Subcutaneous abdominal adipose tissue (tissue), 5 donors: ENCODE results near the gene SLC47A1.

Source experiments
- H3K27ac ChIP-seq: one replicate; pipeline ENCODE4 v1.7.0; 2013; ENCODE audit warnings: low read depth, mild to moderate bottlenecking, inconsistent platforms, low read length, moderate library complexity
- H3K27me3 ChIP-seq, 5 donors: one replicate each; pipeline ENCODE4 v1.7.0; 2013; ENCODE audit warnings: low read length in 5 of 5, inconsistent platforms in 1 of 5; ENCODE audit not compliant: control insufficient read depth in 5 of 5, insufficient read depth in 4 of 5
- H3K36me3 ChIP-seq, 5 donors: one replicate each; pipeline ENCODE4 v1.7.0; 2013; ENCODE audit warnings: low read length in 5 of 5; ENCODE audit not compliant: control insufficient read depth in 5 of 5, insufficient read depth in 5 of 5
- H3K4me1 ChIP-seq, 5 donors: one replicate each; pipeline ENCODE4 v1.7.0; 2013; ENCODE audit warnings: low read length in 5 of 5, mild to moderate bottlenecking in 3 of 5, moderate library complexity in 1 of 5; ENCODE audit not compliant: control insufficient read depth in 5 of 5, insufficient read depth in 5 of 5
- H3K4me3 ChIP-seq, 5 donors: one replicate each; pipeline ENCODE4 v1.7.0; 2013; ENCODE audit warnings: low read length in 5 of 5, low read depth in 1 of 5
- H3K9ac ChIP-seq, 5 donors: one replicate each; pipeline ENCODE4 v1.7.0; 2013; ENCODE audit warnings: low read length in 5 of 5, mild to moderate bottlenecking in 4 of 5, moderate library complexity in 3 of 5
- H3K9me3 ChIP-seq, 5 donors: one replicate each; pipeline ENCODE4 v1.7.0; 2013; ENCODE audit warnings: low read length in 5 of 5; ENCODE audit not compliant: control insufficient read depth in 5 of 5
- donor health status: healthy.
- donor health status: healthy.
- donor health status: healthy.
- donor health status: healthy.
- donor health status: healthy.

Gene SLC47A1

DNA sequence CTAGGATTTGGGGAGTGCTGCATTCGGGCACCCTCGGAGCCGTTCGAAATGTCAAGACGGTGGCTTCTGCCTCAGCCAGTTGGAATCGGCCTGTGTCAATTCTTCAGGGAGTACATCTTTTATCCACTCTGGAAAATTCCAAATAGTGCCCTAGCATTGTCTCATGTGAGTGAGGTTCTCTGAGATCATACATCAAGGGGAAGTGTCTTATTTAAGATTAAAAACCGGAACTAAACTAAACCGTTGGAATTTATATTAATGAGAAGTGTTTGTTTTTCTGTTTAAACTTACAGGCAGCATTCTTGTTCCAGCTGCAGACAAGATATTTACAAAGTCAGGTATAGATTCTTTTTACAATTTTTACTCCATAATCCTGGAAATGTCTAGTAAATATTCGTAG, 56.8 kb downstream of the SLC47A1 start:
- Histone ChIP-seq H3K9me3 (no peaks in the 10 kb centered on the region), H3K27me3 (no peaks in the 10 kb centered on the region), H3K36me3 (no peaks in the 10 kb centered on the region), H3K4me3 (no peak overlapping the region), H3K9ac (no peak overlapping the region), H3K27ac (no peak overlapping the region), H3K4me1 (no peaks in the 10 kb centered on the region)

DNA sequence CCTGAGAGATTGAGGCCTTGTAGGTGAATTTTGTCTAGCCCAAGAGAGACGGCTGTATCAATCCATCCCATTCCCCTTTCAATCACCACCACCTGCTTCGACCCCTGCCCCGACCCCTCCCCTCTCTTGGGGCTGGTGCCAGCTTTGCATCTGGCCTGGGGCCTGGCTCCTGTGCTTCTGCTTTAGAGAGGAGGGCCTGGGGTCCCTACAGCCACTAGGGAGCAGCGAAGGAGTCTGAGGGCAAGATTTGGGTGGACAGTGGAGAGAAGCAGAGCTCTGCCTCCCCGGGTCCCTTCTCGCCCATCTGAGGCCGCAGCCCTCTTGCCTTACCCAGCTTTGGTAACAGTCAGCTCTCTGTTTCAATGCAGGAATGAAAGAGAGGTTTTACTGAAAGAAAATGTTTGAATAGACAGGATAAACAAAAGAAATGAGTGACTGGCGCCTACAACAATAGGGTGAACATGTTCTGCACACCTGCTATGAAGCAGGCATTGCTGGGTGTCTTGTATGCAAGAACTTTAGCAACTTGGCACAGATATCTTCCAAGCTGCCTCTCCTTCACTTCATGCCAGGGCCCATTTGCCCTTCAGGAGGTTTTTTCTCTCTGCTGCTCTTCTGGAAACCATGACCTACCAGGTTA, 57.4 kb downstream of the SLC47A1 start:
- no peaks in the 10 kb centered on the region for H3K9me3 ChIP-seq
- no peak overlapping the region for H3K4me3 ChIP-seq
- peaks cover 0 to 2% (median 0%) of the 10 kb centered on the region in 5 donors for H3K36me3 ChIP-seq
- H3K27ac ChIP-seq, result no peak overlapping the region
- H3K27me3 ChIP-seq, result no peaks in the 10 kb centered on the region
- no peak overlapping the region for H3K9ac ChIP-seq
- no peaks in the 10 kb centered on the region for H3K4me1 ChIP-seq

GRCh38 chr17:19592316-19592715, 58.7 kb downstream of the SLC47A1 start:
- H3K9me3 ChIP-seq, result no peaks in the 10 kb centered on the region

DNA sequence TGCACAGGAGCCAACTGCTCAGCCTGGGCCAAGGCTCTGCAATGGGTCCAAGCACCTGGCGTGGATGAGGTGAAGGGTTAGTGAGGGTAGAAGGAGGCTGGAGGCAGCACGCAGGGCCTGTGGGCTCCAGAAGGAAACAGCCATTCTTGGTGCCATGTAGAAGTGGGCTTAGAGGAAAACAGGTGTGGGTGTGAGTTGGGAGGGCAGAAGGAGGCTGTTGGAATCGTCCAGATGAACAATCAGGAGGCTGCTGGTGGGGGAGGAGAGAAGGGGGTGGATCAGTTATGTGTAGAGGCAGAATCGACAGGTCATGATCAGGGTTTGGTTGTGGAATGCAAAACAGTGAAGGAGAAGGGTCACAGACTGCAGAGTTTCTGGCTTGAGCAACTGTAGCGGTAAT, 63.2 kb downstream of the SLC47A1 start:
- no peaks in the 10 kb centered on the region for H3K9me3 ChIP-seq
- no peak overlapping the region for H3K4me3 ChIP-seq
- H3K27me3 ChIP-seq, result no peaks in the 10 kb centered on the region
- H3K4me1 ChIP-seq, result no peaks in the 10 kb centered on the region
- H3K27ac ChIP-seq, result no peak overlapping the region
- H3K9ac ChIP-seq, result no peak overlapping the region
- peaks cover 0 to 2% (median 0%) of the 10 kb centered on the region in 5 donors for H3K36me3 ChIP-seq

More at GRCh38 chr17:19592316-19592715, 58.7 kb downstream of the SLC47A1 start:
- Histone ChIP-seq H3K27ac (no peak overlapping the region), H3K27me3 (no peaks in the 10 kb centered on the region), H3K9ac (no peak overlapping the region), H3K4me3 (no peak overlapping the region), H3K36me3 (peaks cover 0 to 2% (median 0%) of the 10 kb centered on the region in 5 donors), H3K4me1 (no peaks in the 10 kb centered on the region)

DNA sequence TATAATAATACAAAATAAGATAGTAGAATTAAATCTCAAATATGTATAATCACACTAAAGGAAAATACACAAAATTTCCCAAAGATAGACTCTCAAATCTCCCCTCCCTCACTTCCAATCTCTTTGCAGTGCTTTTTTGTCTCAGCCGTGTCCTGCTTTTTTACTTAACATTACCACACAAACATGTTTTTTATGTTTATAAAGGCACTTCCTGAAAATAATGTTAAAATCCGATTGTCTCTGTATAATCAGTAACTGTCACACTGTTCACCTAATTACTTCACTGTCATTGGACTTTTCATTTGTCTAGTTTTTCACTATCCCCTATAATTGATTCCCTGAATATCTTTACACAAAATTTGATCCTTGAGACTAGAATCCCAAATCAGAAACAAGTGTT, 76.7 kb downstream of the SLC47A1 start:
- no peak overlapping the region for H3K9ac ChIP-seq
- H3K4me1 ChIP-seq, result no peaks in the 10 kb centered on the region
- H3K4me3 ChIP-seq, result no peak overlapping the region
- H3K36me3 ChIP-seq, result no peaks in the 10 kb centered on the region
- H3K27me3 ChIP-seq, result no peaks in the 10 kb centered on the region
- H3K27ac ChIP-seq, result no peak overlapping the region
- no peaks in the 10 kb centered on the region for H3K9me3 ChIP-seq

GRCh38 chr17:19610879-19611278, 77.2 kb downstream of the SLC47A1 start:
- H3K9ac ChIP-seq, result no peak overlapping the region
- H3K9me3 ChIP-seq, result no peaks in the 10 kb centered on the region
- H3K27ac ChIP-seq, result no peak overlapping the region
- H3K36me3 ChIP-seq, result no peaks in the 10 kb centered on the region
- no peaks in the 10 kb centered on the region for H3K27me3 ChIP-seq
- H3K4me3 ChIP-seq, result no peak overlapping the region
- no peaks in the 10 kb centered on the region for H3K4me1 ChIP-seq

- Histone ChIP-seq H3K4me1 (no peaks in the 10 kb centered on the region), H3K27me3 (no peaks in the 10 kb centered on the region), H3K9ac (no peak overlapping the region), H3K27ac (no peak overlapping the region), H3K4me3 (no peak overlapping the region), H3K9me3 (peaks cover 2 to 16% (median 15%) of the 10 kb centered on the region in 5 donors), H3K36me3 (no peaks in the 10 kb centered on the region)
Measured at GRCh38 chr17:19613979-19614378, 80.3 kb downstream of the SLC47A1 start.

DNA sequence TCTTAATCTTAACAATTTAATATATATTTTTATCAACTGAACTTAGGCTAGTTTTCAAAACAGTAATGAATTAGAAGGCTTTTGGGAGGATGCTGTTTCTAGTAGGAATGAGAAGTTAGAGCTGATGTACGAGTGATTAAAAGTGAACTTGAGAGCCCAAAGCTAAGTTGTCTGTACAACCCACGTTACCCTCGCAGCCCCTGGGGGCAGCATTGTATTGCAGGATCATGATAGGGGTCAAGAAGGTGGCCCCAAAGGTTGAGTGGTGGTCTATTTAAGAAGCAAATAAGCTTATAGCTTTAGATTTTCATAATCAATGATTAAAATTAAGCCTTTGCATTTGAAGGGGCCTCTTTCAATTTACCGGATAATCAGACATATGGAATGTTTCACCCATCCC, 81.2 kb downstream of the SLC47A1 start:
- Histone ChIP-seq H3K27me3 (no peaks in the 10 kb centered on the region), H3K4me1 (no peaks in the 10 kb centered on the region), H3K27ac (no peak overlapping the region), H3K36me3 (no peaks in the 10 kb centered on the region), H3K9ac (no peak overlapping the region), H3K9me3 (peaks cover 9 to 24% (median 23%) of the 10 kb centered on the region in 5 donors), H3K4me3 (no peak overlapping the region)

GRCh38 chr17:19618015-19618414, 84.4 kb downstream of the SLC47A1 start:
- no peaks in the 10 kb centered on the region for H3K27me3 ChIP-seq
- peaks cover 9 to 35% (median 27%) of the 10 kb centered on the region in 5 donors for H3K9me3 ChIP-seq
- H3K27ac ChIP-seq, result no peak overlapping the region
- H3K9ac ChIP-seq, result no peak overlapping the region
- peak overlapping the region in 1 of 5 donors; percentile 37 for H3K4me3 ChIP-seq
- no peaks in the 10 kb centered on the region for H3K4me1 ChIP-seq
- H3K36me3 ChIP-seq, result no peaks in the 10 kb centered on the region

DNA sequence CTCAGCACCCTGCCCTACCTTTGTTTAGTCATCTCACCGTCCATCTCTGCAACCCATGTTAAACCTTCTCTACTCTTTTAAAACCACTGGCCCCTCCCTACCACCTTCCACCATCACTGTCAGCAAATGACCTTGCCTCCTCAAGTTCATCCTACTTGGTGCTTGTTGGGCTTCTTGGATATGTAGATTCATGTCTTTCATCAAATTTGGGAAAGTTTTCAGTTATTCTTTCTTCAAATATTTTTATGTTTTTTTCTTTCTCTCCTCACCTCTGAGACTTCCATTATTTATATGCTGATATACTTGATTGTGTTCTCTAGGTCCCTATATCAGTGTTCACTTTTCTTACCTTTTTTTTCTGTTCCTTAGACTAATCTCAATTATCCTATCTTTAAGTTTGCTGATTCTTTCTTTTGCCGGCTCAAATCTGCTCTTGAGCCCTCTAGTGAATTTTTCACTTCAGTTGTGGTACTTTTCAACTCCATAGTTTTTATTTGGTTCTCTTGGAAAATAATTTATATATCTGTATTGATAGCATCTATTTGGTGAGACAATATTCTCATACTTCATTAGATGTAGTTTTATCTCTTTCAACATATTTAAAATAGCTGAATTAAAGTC, 86.2 kb downstream of the SLC47A1 start:
- Histone ChIP-seq H3K27ac (no peak overlapping the region), H3K9ac (no peak overlapping the region)

More for the DNA sequence above, 86.2 kb downstream of the SLC47A1 start:
- no peaks in the 10 kb centered on the region for H3K27me3 ChIP-seq
- H3K9me3 ChIP-seq, result peaks cover 9 to 35% (median 27%) of the 10 kb centered on the region in 5 donors
- no peaks in the 10 kb centered on the region for H3K36me3 ChIP-seq
- H3K4me3 ChIP-seq, result no peak overlapping the region
- H3K4me1 ChIP-seq, result no peaks in the 10 kb centered on the region
